ENCODE measurements around the gene DAGLA.

The DAGLA gene

GRCh38 chr11:61711498-61711897 lies 31.3 kb downstream of the DAGLA start:
- FAIRE-seq: no peak

GRCh38 chr11:61712314-61712713 lies 32.1 kb downstream of the DAGLA start:
- no peak for FAIRE-seq

- no peak for FAIRE-seq
These were observed 32.7 kb downstream of the DAGLA start for GRCh38 chr11:61712846-61713245.

GRCh38 chr11:61713464-61713863 lies 33.3 kb downstream of the DAGLA start:
- no peak for FAIRE-seq

- no peak for FAIRE-seq
These were observed 33.7 kb downstream of the DAGLA start for GRCh38 chr11:61713906-61714305.

GRCh38 chr11:61714316-61714715 lies 34.1 kb downstream of the DAGLA start:
- FAIRE-seq: no peak

GRCh38 chr11:61714916-61715315 lies 34.7 kb downstream of the DAGLA start:
- no peak for FAIRE-seq

- no peak for FAIRE-seq
These were observed 35.7 kb downstream of the DAGLA start for GRCh38 chr11:61715867-61716266.

GRCh38 chr11:61716478-61717285 lies 36.5 kb downstream of the DAGLA start:
- no peak for FAIRE-seq

GRCh38 chr11:61717286-61718033 lies 37.3 kb downstream of the DAGLA start:
- no peak for FAIRE-seq

GRCh38 chr11:61718046-61718531 lies 37.9 kb downstream of the DAGLA start:
- no peak for FAIRE-seq

- FAIRE-seq: no peak
These were observed 38.6 kb downstream of the DAGLA start for GRCh38 chr11:61718621-61719302.

- FAIRE-seq: no peak
These were observed 39.8 kb downstream of the DAGLA start for GRCh38 chr11:61719978-61720377.

GRCh38 chr11:61720597-61720996 lies 40.4 kb downstream of the DAGLA start:
- no peak for FAIRE-seq

GRCh38 chr11:61724437-61724836 lies 44.2 kb downstream of the DAGLA start:
- FAIRE-seq: no peak

- no peak for FAIRE-seq
These were observed 45.6 kb downstream of the DAGLA start for GRCh38 chr11:61725781-61726231.

GRCh38 chr11:61726775-61727174 lies 46.6 kb downstream of the DAGLA start:
- no peak for FAIRE-seq

- FAIRE-seq: no peak
These were observed 47.2 kb downstream of the DAGLA start for GRCh38 chr11:61727401-61727811.

- FAIRE-seq: no peak
These were observed 48.1 kb downstream of the DAGLA start for GRCh38 chr11:61728066-61728939.

GRCh38 chr11:61728940-61729219 lies 48.7 kb downstream of the DAGLA start:
- no peak for FAIRE-seq

- FAIRE-seq: no peak
These were observed 50.2 kb downstream of the DAGLA start for GRCh38 chr11:61730240-61730994.
